ENCODE results near the gene TRMT2A.

- TF ChIP-seq TCF7L2 (IDR thresholded peaks at IDR 0.05; ENCODE audit: borderline replicate concordance, low read depth, low read length) (no peak), ZNF626 (tag by site-specific recombination; IDR thresholded peaks at IDR 0.05) (no peak), ZNF121 (tag by site-specific recombination; IDR thresholded peaks at IDR 0.05) (no peak)
Measured at GRCh38 chr22:20149257-20150250, 32.5 kb upstream of the TRMT2A start.

Measured in HEK293 (cell line).